HG02610 (cell line): ENCODE results near the gene ADAMTS16.

ENCODE experiments used
- ATAC-seq: cut with Tn5 transposase; IDR thresholded peaks from one replicate; pipeline ENCODE4 v1.9.1; 2021; ENCODE audit warnings: mild to moderate bottlenecking, moderate library complexity; ENCODE audit not compliant: unreplicated experiment

The ADAMTS16 gene

GRCh38 chr5:5339257-5339656 is 199.1 kb downstream of the ADAMTS16 start:
- ATAC-seq, result no peak

GRCh38 chr5:5340206-5340729 is 200.1 kb downstream of the ADAMTS16 start:
- ATAC-seq, result no peak

- ATAC-seq, result no peak
These were observed 201.6 kb downstream of the ADAMTS16 start for GRCh38 chr5:5341531-5342292.

- no peak for ATAC-seq
These were observed 202.7 kb downstream of the ADAMTS16 start for GRCh38 chr5:5342784-5343183.

- ATAC-seq, result no peak
These were observed 203.4 kb downstream of the ADAMTS16 start for GRCh38 chr5:5343568-5343967.

- no peak for ATAC-seq
These were observed 204.0 kb downstream of the ADAMTS16 start for GRCh38 chr5:5344051-5344571.

GRCh38 chr5:5344606-5345005 is 204.5 kb downstream of the ADAMTS16 start:
- ATAC-seq, result no peak

- ATAC-seq, result no peak
These were observed 207.3 kb downstream of the ADAMTS16 start for GRCh38 chr5:5347442-5347841.

GRCh38 chr5:5348135-5348534 is 208.0 kb downstream of the ADAMTS16 start:
- no peak for ATAC-seq

GRCh38 chr5:5348576-5348975 is 208.4 kb downstream of the ADAMTS16 start:
- ATAC-seq, result no peak

- no peak for ATAC-seq
These were observed 210.0 kb downstream of the ADAMTS16 start for GRCh38 chr5:5350101-5350500.

GRCh38 chr5:5351288-5351979 is 211.3 kb downstream of the ADAMTS16 start:
- no peak for ATAC-seq

GRCh38 chr5:5352675-5353074 is 212.5 kb downstream of the ADAMTS16 start:
- no peak for ATAC-seq

- no peak for ATAC-seq
These were observed 213.6 kb downstream of the ADAMTS16 start for GRCh38 chr5:5353681-5354080.

- no peak for ATAC-seq
These were observed 216.6 kb downstream of the ADAMTS16 start for GRCh38 chr5:5356765-5357164.

- ATAC-seq, result no peak
These were observed 219.5 kb downstream of the ADAMTS16 start for GRCh38 chr5:5359618-5360017.

GRCh38 chr5:5360363-5360940 is 220.3 kb downstream of the ADAMTS16 start:
- ATAC-seq, result no peak

- ATAC-seq, result no peak
These were observed 220.9 kb downstream of the ADAMTS16 start for GRCh38 chr5:5360941-5361520.

GRCh38 chr5:5363045-5363444 is 222.9 kb downstream of the ADAMTS16 start:
- no peak for ATAC-seq

GRCh38 chr5:5364932-5365331 is 224.8 kb downstream of the ADAMTS16 start:
- no peak for ATAC-seq

- no peak for ATAC-seq
These were observed 227.6 kb downstream of the ADAMTS16 start for GRCh38 chr5:5367739-5368138.
